ENCODE results near the gene MRPL37.

MRPL37 gene

DNA sequence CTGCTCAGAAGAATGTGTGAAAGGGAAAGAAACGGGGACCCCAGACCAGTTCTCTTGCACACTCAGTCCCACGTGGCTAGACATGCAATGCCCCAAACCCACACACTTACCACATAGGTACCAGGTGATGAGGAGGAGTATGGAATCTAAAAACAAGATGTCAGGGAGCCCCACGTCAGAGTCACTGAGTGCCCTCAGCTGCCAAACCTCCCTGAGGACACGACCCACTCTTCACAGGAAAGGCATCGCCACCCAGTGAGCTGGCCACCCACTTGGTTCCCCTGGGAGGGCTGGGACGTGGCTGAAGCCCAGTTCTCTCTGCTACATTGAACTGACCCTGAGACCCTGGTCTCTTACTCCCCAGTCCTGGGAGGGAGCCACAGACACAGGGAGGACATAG is 41.4 kb downstream of the MRPL37 start:
- no peak for DNase-seq

DNA sequence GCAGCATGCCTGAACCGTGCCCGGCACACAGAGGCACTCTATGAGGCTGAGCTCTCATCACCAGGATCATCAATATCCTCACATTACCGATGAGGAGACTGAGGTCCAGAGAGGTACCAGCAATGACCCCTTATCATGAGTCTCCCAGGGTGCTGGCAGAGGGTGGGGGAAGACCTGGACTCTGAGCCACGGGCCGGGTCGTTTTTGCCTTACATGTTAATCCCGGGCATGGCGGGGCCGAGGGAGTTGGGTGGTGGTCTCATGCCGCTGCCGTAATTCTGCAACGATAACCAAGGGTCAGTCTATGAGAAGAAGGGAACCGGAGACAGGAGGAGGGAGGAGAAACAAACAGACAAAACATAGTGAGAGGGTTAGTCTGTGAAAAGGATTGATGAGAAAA is 43.1 kb downstream of the MRPL37 start:
- DNase-seq, result no peak

DNA sequence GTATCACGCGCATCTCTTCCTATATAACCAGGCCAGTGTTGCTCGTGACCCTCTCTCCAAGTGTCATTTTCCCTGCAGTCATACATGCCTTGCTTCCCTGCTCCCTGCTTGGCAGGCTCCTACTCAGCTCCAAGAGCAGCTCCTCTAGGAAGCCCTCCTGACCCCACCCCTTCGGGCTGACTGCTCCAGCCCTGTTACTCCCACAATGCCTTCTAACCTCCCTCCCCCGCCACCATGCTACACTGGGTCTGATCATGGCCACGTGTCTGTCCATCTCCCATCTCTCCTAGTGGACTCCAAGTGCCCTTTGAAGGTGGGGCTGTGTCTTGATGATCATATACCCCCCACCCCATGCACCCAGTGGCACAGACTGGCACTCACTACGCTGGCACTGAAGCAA is 44.7 kb downstream of the MRPL37 start:
- no peak for DNase-seq

- DNase-seq, result no peak
Observed at GRCh38 chr1:54245501-54245900, 45.5 kb downstream of the MRPL37 start.

- no peak for DNase-seq
Observed at GRCh38 chr1:54246116-54246721, 46.3 kb downstream of the MRPL37 start.

DNA sequence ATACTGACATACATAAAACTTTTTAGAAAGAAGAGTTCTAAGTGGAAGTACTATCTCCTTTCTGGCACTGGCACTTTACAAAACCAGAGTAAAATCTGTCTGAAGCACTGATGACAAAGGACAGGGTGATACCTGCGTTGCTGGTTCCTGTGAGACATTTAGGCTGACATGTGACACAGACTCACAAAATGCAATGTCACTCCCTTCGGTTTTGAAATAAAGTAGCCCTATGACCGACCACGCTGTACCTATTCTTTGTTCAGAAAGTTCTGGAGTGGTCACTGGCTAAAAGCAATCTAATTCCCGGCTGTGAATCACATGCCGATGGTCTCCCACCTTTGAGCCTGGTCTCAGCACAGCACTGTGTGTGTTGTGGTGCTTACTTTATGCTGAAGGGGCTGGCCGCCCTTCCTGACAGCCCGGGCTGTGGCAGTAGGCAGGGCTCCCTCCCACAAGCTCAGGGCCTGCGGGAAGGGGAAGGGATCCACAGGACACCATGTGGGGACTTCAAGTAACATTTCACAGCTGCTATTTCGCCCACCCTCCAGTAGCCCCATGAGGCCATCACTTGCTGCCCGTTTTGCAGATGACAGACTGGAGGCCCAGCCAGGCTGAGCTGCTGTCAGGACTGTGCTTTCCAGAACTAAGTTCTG is 48.0 kb downstream of the MRPL37 start:
- DNase-seq, result no peak

DNA sequence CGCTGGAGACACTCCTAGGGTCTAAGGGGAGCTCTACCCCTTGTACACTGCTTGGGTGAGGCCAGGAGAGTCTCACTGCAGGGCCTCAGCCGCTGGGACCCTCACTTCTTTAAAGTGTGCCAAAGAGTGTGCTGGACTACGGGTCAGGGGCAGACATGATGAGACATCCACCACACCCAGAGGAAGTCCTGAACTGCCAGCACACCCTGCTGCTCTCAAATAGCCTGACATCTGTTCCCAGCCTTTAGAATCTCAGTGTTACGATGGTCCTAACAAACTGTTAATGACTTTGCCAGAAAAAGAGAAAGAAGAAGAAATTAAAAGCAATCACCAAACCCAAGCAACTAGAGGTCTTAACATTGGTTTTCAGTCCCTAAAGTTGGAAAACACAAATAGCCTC is 49.0 kb downstream of the MRPL37 start:
- no peak for DNase-seq

DNA sequence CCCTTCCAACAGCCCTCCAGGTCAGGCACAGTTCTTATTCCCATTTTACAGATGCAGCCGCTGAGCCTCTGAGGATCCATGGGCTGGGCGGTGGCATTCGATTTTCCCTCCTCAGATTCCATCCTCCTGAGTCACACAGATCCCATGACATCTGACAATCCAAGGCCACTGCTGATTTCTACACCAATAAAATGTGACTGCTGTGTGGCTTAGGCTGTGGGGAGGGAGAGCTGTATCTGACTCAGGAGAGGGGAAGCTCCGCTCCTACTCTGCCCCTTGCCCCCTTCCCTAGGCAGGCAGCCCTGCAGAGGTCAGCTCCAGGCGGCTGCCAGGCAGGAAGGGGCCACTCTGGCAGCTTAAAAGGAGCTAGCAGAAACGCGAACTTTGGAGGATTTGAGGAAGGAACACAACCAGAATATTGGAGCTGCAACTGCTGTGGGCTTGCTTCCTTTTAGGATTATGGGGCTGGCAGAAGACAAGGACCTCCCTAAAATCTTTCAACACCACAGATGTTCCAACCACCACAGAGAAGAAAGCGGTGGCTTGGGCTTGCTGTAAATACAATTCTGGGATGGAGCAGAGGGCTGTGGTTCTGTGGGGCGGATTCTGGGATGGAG is 50.0 kb downstream of the MRPL37 start:
- DNase-seq, result no peak

- DNase-seq, result no peak
Observed at GRCh38 chr1:54250670-54251069, 50.7 kb downstream of the MRPL37 start.

DNA sequence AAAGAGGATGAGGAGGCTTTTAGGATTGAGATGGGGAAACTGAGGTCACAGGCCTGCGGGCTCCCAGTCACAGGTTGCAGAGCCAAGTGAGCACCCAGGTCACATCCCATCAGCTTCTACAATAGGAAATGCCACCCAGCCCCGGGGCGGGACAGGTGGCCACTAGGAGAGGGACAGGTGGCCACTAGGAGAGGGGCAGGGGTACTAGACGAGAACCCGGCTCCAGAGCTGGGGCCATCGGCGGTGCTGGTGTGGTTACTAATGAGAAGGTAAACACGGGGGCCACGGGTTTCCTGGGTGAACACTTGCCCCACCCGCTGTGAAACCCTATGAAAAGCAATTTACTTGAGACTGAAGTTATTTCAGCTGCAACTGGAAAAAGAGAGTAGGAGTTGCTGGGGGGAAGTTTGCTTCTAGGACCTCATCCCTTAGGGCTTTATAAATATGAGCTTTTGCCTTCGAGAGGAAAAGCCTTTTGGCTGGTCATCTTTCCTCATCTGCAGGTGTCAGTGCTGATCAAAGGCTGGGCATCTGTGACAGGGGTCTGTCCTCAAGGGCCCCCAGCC is 52.5 kb downstream of the MRPL37 start:
- DNase-seq, result no peak

DNA sequence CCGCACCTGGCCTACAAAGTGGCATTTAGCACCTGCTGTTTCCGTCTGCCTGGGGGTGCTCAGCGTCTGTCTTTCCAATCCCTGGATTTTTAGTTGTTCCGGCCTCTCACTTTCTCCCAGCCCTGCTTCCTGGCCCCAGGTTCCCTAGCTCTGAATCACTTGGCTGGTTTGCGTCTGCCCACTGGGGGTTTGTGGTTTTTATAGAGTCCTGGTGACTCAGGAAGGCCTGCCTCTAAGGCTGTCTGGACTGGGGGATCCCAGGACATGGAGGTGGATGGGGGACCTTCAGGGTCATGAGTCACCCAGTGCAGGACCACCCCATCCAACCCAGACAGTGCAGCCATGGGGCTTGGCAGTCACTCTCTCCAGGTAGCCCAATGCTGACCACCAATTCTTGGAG is 53.5 kb downstream of the MRPL37 start:
- no peak for DNase-seq

GRCh38 chr1:54254055-54254454 is 54.1 kb downstream of the MRPL37 start:
- peak; percentile 67 for DNase-seq

DNA sequence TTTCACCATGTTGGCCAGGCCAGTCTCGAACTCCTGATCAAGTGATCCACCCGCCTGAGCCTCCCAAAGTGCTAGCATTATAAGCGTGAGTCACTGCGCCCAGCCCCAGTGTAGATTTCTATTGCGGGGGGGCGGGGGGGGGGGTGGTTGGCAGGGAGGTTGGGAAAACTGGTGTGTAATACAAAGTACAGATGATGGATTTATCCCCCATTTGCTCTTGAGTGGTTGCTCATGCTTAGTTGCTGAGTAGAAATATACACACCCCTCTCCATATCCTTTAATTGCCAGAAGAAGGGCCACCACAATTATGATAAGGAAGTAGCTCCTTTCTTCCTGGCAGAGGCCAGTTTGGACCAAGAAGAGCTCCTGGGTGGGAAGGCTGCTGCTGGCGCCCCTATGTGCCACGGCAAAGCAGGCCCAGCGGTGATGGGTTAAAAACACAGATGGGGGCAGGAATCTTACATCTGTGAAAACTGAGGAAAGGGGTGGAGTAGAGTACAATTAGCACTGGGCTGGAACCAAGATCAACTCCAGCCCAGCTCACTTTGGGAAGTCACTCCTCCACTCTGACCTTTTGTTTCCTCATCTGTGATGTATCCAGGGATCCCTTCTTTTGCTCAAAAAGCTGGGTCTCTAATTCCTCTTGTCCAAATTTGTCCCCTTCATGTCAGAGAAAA is 55.2 kb downstream of the MRPL37 start:
- DNase-seq, result no peak

DNA sequence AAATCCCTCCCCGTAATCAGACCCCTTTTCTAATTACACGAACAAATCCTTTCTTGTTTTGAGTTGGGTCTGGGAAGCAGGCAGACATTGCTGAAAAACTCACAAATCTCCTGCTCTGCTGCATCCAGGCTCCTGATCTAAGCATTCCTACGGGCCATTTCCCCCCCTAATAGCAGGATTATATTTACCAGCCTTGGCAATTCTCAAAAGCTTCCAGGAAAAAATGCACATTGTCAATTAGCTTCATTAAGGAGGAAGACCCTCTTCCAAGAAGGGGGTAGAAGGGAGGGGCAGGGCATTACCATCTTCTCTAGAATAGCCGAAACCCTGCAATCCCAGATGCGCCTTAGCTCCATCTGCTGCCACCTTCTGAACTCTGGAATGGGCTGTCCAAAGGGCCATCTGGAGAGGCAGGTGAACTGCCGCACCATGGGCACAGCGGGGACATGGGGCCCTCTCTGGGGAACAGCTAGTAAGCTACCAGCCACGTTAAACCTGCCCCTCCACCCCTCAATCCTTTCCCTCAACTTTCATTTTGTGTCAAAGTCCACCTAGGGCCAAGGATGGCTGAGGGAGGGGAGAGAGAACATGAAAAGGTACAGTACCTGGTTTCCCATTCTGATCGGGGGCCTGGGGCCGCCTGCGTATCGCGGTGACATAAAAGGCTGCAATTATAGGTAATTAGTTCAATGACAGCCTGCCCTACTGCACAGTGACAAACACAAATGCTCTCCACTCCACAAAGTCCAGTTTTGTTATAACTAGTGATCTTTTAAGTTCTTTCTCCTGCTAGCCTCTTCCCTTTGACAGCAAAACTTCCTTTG is 56.8 kb downstream of the MRPL37 start:
- peak; percentile 44 for DNase-seq

DNA sequence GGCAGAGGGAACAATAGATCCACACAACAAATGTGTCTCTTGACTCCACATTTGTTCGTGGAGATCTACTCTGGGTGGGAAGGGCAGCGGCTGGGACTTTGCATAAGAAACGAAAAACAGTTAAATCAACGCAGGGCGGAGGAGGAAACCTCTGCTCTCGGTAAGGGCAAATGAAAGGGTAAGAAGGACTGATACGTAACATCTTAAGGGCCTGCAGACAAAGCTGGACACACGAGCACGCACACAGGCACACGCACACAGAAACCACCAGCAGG is 57.3 kb downstream of the MRPL37 start:
- no peak for DNase-seq

- DNase-seq, result no peak
Observed at GRCh38 chr1:54257876-54258275, 57.9 kb downstream of the MRPL37 start.

DNA sequence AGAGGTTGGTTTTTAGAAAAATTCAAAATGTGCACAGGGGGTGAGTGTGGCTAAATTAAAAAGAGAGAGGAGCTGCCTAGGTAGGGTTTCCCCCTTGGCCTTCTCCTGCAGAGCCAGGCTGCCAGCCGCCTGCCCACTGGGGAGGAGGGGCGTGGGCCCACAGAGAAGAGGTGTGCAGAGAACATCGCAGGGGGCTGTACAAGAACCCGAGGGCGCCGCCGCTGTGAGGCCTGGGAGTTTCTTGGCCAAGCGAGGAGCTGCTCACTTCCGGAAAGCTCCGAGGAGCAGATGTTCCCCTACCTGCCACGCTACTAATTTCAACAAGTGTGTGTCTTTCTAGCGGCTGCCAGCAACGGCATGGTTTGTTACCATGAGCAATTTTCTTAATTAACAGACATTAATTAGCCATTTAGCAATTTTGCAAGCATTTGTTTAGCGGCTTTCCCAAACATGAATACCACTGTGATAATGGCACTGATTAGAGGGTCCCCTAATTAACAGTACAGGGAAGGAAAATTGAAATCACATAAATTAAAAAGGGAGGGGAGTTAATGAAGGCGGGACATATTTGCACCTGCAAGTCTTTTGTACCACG is 59.7 kb downstream of the MRPL37 start:
- DNase-seq, result peak; percentile 84

GRCh38 chr1:54260810-54261209 is 60.8 kb downstream of the MRPL37 start:
- no peak for DNase-seq

GRCh38 chr1:54262244-54262643 is 62.3 kb downstream of the MRPL37 start:
- no peak for DNase-seq

- no peak for DNase-seq
Observed at GRCh38 chr1:54263601-54264226, 63.7 kb downstream of the MRPL37 start.

DNA sequence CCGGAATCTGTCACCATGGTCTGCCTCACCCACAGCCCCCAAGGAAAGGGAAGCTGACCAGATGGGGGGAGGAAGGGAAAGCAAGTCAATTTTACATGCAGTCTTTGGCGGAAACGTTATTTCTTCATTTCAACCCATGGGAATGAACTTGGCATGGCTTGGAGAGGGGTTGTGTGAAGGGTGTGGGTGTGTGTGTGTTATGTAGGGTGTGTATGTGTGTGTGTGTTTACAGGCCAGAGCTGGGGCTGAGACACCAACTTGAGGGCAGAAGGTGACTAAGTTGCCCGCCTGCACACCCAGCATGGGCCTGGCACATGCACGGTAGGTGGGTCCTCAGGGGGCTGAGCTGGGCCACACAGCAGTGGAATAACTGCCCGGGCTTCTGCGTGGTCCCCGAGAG is 65.2 kb downstream of the MRPL37 start:
- DNase-seq, result no peak

GRCh38 chr1:54265659-54266058 is 65.7 kb downstream of the MRPL37 start:
- no peak for DNase-seq
